ENCODE measurements around the gene UNC80.

Gene UNC80

GRCh38 chr2:210046851-210047500, 275.3 kb downstream of the UNC80 start:
- DNase-seq, result no peak

All from amniotic stem cell (primary cell).